C4-2B (cell line): ENCODE measurements around the gene MTFR1L.

Experiments used
- ZFX ChIP-seq: fragments of 450-650 bp; IDR thresholded peaks from 2 replicates; pipeline ENCODE4 v1.6.1; 2017
- TF ChIP-seq, protein P1 (sequence below): fragments of 450-650 bp; conservative IDR thresholded peaks from 2 replicates; pipeline ENCODE4 v1.5.1; 2017; ENCODE audit warnings: mild to moderate bottlenecking

DNA sequence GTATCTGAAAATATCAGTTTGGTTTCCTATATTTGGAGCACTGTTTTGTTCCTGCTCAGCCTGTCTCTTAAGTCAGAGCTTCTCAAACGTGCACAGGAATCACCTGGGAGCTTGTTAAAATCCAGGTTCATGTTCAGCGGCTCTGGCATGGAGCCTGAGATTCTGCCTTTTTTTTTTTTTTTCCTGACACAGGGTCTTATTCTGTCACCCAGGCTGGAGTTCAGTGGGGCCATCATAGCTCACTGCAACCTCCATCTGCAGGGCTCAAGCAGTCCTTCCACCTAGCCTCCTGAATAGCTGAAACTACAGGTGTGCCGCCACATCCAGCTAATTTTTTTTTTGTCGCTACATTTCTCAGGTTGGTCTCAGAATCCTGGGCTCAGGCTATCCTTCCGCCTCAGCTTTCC, 32.0 kb upstream of the MTFR1L start:
- TF ChIP-seq, protein P1, sequence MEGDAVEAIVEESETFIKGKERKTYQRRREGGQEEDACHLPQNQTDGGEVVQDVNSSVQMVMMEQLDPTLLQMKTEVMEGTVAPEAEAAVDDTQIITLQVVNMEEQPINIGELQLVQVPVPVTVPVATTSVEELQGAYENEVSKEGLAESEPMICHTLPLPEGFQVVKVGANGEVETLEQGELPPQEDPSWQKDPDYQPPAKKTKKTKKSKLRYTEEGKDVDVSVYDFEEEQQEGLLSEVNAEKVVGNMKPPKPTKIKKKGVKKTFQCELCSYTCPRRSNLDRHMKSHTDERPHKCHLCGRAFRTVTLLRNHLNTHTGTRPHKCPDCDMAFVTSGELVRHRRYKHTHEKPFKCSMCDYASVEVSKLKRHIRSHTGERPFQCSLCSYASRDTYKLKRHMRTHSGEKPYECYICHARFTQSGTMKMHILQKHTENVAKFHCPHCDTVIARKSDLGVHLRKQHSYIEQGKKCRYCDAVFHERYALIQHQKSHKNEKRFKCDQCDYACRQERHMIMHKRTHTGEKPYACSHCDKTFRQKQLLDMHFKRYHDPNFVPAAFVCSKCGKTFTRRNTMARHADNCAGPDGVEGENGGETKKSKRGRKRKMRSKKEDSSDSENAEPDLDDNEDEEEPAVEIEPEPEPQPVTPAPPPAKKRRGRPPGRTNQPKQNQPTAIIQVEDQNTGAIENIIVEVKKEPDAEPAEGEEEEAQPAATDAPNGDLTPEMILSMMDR, result no peak
- TF ChIP-seq ZFX, result no peak
